Measurements from ENCODE around the gene THSD7A.

Gene THSD7A

DNA sequence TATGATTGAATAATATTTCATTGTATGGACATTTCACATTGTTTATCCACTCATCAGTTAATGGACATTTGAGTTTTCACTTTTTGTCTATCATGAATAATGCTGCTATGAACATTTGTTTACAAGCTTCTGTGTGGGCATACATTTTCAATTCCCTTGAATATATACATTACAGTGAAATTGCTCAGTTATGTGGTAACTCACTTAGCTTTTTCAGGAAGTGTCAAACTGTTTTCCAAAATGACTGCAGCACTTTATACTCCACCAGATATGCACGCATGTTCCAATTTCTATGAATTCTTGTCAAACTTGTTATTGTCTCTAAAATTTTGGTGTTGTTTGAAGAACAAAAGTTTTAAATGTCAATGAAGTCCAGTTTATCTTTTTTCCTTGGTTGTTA lies 401.2 kb downstream of the THSD7A start:
- Mint-ChIP-seq H3K27ac (ENCODE audit: low read depth) (no peak overlapping the region), H3K9me3 (peaks cover 6% of the 10 kb centered on the region), H3K27me3 (no peaks in the 10 kb centered on the region), H3K4me1 (no peaks in the 10 kb centered on the region), H3K4me3 (no peak overlapping the region), H3K36me3 (ENCODE audit: insufficient read depth) (no peaks in the 10 kb centered on the region)
- DNase-seq (ENCODE audit: low spot score in 2 of 2): no peak
- no peak for ATAC-seq (replicated peaks; ENCODE audit: extremely low read depth, poor library complexity, severe bottlenecking)

DNA sequence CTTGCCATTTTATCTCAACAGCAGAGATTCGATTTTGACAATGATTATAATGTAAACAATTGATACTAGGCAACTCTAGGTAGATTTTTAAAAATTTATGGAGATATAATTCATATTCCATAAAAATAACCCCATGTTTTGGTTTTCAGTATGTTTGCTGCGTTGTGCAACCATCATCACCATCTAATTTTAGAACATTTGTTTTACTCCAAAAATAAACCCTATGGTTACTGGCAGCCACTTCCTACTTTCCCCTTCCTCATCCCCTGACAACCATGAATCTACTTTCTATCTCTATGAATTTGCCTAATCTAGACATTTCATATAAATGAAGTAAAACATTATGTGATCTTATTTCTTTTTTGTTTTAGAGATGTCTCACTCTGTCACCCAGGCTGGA lies 401.9 kb downstream of the THSD7A start:
- ATAC-seq (replicated peaks; ENCODE audit: extremely low read depth, poor library complexity, severe bottlenecking): no peak
- no peak for DNase-seq (ENCODE audit: low spot score in 2 of 2)
- H3K4me1 Mint-ChIP-seq: no peaks in the 10 kb centered on the region
- no peak overlapping the region for H3K4me3 Mint-ChIP-seq
- no peak overlapping the region for H3K27ac Mint-ChIP-seq (ENCODE audit: low read depth)
- H3K36me3 Mint-ChIP-seq (ENCODE audit: insufficient read depth): no peaks in the 10 kb centered on the region
- H3K9me3 Mint-ChIP-seq: peaks cover 2% of the 10 kb centered on the region
- no peaks in the 10 kb centered on the region for H3K27me3 Mint-ChIP-seq

DNA sequence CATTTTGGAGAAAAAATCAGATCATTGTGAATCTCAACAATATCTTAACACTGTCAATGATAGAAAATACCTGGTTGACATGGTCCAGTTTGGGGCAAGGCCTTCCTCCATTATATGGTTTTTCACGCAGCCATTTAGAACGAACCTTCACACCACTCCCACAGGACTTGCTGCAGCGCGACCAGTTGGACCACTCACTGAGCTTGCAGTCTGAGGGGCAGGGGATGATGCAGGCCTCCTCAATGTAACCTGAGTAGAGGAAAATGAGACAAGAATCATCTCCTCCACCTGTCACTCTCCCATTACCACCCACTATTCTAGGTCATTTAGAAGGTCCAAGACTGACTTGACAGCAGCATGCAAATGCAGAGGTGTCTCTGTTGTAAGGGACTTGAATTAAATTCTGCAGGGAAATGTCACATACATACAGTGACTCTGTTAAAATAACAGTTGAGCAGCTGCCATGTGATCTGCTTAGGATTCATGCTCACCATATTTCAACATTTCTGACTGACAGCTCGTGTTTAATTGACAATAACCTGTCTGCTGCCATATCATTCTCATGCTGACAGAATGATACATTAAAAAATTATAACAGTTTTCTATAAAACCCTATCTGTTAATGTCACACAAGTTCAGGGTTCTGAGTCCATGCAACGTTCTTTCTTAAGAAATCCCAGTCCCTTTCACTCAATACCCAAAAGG lies 403.0 kb downstream of the THSD7A start:
- H3K27ac Mint-ChIP-seq (ENCODE audit: low read depth): no peak overlapping the region
- no peaks in the 10 kb centered on the region for H3K27me3 Mint-ChIP-seq
- no peaks in the 10 kb centered on the region for H3K36me3 Mint-ChIP-seq (ENCODE audit: insufficient read depth)
- H3K4me1 Mint-ChIP-seq: no peaks in the 10 kb centered on the region
- ATAC-seq (replicated peaks; ENCODE audit: extremely low read depth, poor library complexity, severe bottlenecking) (no peak), DNase-seq (ENCODE audit: low spot score in 2 of 2) (no peak)
- no peak overlapping the region for H3K4me3 Mint-ChIP-seq
- H3K9me3 Mint-ChIP-seq: no peaks in the 10 kb centered on the region

DNA sequence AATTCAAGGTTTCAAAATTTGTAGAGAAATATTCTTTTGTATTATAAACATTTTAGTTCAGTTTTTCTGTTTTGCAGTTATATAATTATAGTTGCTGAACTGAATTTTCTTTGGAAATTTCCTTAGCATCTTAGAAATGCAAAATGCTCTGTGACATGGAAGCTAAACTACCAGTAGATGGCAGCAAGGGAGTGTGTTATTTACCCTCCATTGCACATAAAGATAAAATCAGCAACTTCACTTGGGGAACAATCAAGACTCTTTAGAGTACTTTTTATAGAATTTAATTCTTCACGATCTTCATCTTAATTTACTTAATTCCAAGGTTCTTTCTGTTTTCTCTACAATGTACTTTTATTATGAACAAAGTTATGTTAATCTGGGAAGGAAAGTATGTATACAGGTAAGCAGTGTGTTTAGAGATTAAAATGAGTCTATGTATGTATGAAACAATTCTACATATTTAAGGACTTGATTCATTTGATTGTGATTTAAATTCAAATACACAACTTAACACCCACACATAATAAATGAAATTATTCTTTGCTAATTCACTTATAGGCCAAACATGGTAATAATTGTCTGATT lies 404.2 kb downstream of the THSD7A start:
- Mint-ChIP-seq H3K27me3 (no peaks in the 10 kb centered on the region), H3K9me3 (no peaks in the 10 kb centered on the region), H3K36me3 (ENCODE audit: insufficient read depth) (no peaks in the 10 kb centered on the region), H3K27ac (ENCODE audit: low read depth) (no peak overlapping the region), H3K4me1 (no peaks in the 10 kb centered on the region), H3K4me3 (no peak overlapping the region)
- ATAC-seq (replicated peaks; ENCODE audit: extremely low read depth, poor library complexity, severe bottlenecking): no peak
- no peak for DNase-seq (ENCODE audit: low spot score in 2 of 2)

DNA sequence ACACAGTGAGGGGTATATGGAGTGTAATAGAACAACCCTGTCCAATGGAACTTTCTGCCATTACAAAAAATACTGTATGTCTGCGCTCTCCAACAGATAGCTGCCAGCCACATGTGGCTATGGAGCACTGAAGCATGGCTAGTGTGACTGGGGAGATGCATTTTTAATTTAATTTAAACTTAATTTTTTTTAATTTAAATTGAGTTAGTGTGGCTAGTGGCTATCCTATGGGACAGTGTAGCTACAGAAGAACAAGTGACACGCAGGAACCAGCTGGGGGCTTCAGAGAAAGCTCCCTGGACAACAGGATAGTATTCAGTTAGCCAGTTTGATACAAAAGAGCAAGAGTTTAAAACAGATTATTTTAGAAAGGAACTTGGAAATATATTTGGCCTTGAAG lies 408.0 kb downstream of the THSD7A start:
- no peak overlapping the region for H3K27ac Mint-ChIP-seq (ENCODE audit: low read depth)
- H3K9me3 Mint-ChIP-seq: peaks cover 8% of the 10 kb centered on the region
- H3K36me3 Mint-ChIP-seq (ENCODE audit: insufficient read depth): no peaks in the 10 kb centered on the region
- H3K27me3 Mint-ChIP-seq: no peaks in the 10 kb centered on the region
- DNase-seq (ENCODE audit: low spot score in 2 of 2) (no peak), ATAC-seq (replicated peaks; ENCODE audit: extremely low read depth, poor library complexity, severe bottlenecking) (no peak)
- H3K4me1 Mint-ChIP-seq: no peaks in the 10 kb centered on the region
- H3K4me3 Mint-ChIP-seq: no peak overlapping the region

DNA sequence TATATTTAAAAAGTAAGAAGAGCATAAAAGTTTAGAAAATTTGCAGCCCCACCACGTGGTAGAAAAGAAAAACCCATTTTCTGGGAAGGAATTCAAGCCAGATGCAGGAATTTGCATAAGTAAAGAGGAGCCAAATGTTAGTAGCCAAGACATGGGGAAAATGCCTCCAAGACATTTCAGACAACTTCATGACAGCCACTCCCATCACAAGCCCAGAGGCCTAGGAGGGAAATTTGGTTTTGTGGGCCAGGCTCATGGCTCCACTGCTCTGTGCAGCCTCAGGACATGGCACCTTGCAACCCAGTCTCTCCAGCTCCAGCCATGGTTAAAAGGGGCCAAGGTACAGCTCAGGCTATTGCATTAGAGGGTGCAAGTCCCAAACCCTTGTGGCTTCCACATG lies 411.9 kb downstream of the THSD7A start:
- Mint-ChIP-seq H3K36me3 (ENCODE audit: insufficient read depth) (no peaks in the 10 kb centered on the region), H3K4me3 (no peak overlapping the region), H3K27ac (ENCODE audit: low read depth) (no peak overlapping the region), H3K4me1 (no peaks in the 10 kb centered on the region), H3K9me3 (peaks cover 8% of the 10 kb centered on the region), H3K27me3 (no peaks in the 10 kb centered on the region)
- ATAC-seq (replicated peaks; ENCODE audit: extremely low read depth, poor library complexity, severe bottlenecking): no peak
- DNase-seq (ENCODE audit: low spot score in 2 of 2): no peak

DNA sequence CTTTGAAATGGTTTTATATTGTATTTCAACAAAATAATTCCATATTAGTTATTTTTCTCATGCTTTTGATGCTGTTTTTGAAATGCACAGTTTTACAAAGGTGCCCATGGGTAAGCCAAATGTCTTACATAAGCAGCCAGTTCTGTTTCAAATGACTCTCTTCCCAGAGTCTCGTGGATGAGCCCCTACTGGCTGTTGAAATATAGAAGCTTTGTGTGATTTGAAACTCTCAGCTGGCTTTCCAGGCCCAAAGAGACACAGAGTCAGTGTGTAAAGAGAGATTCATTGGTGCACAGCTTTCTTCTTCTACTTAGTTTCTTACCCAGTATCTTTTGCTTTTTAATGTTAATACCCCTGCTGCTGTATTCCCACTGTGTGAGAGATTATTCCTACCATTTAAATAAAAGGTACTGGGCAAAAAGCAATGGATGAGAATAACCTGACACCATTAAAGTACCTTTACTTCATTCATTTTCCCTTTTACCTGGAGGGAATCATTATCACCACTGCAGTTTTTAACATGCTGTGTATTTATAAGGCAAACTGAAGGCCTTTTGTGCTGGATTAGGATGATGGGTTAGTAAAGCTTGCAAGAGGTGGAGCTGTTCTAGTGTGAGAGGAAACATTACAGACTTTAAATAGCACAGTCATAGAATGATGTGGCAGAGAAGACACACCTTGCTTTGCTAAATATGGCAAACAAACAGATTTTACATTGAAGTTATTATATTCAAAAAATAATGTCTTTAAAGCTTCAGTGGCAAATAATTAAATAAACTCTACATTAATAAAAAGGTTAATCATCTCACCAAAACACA lies 415.1 kb downstream of the THSD7A start:
- H3K4me1 Mint-ChIP-seq: no peaks in the 10 kb centered on the region
- no peak for ATAC-seq (replicated peaks; ENCODE audit: extremely low read depth, poor library complexity, severe bottlenecking)
- peaks cover 15% of the 10 kb centered on the region for H3K9me3 Mint-ChIP-seq
- H3K4me3 Mint-ChIP-seq: no peak overlapping the region
- H3K27ac Mint-ChIP-seq (ENCODE audit: low read depth): no peak overlapping the region
- DNase-seq (ENCODE audit: low spot score in 2 of 2): no peak
- H3K27me3 Mint-ChIP-seq: no peaks in the 10 kb centered on the region
- H3K36me3 Mint-ChIP-seq (ENCODE audit: insufficient read depth): no peaks in the 10 kb centered on the region

DNA sequence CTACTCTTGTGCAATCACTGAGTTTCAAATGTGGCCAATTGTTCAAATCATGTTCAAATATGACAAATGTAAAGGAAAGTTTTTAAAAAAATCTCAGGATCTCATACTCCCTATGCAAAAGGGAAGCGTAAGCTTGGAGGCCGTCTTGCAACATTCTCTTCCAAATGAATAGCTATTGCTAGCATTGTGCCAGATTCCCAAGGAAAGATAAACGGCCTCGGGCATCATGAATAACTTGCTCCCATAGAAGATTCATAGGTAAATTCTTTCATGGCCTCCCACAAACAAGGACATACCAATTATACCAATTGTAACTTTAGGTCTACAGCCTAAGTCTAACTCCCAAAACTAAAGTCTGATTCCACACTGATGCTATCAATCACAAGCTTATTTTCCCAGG lies 416.9 kb downstream of the THSD7A start:
- DNase-seq (ENCODE audit: low spot score in 2 of 2) (no peak), ATAC-seq (replicated peaks; ENCODE audit: extremely low read depth, poor library complexity, severe bottlenecking) (no peak)
- Mint-ChIP-seq H3K27me3 (no peaks in the 10 kb centered on the region), H3K4me1 (no peaks in the 10 kb centered on the region), H3K36me3 (ENCODE audit: insufficient read depth) (no peaks in the 10 kb centered on the region), H3K27ac (ENCODE audit: low read depth) (no peak overlapping the region), H3K4me3 (no peak overlapping the region), H3K9me3 (peaks cover 7% of the 10 kb centered on the region)

DNA sequence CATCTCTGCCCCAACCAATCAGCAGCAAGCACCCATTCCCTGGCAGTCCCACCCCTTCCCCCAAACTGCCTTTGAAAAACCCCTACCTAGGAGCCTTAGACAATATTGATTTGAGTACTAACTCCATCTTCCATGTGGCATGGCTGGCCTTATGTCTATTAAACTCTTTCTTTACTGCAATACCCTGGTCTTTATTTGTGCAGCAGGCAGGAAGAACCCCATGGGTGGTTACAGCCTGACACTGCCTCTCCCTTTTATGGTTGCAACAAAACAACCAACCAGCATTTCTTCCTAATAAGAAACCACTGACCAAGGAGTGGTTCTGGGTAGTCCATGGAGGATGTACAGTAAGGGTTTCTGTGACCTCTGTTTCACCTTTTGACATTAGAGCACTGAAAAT lies 418.1 kb downstream of the THSD7A start:
- H3K4me3 Mint-ChIP-seq: no peak overlapping the region
- H3K27me3 Mint-ChIP-seq: no peaks in the 10 kb centered on the region
- ATAC-seq (replicated peaks; ENCODE audit: extremely low read depth, poor library complexity, severe bottlenecking) (no peak), DNase-seq (ENCODE audit: low spot score in 2 of 2) (no peak)
- no peak overlapping the region for H3K27ac Mint-ChIP-seq (ENCODE audit: low read depth)
- H3K36me3 Mint-ChIP-seq (ENCODE audit: insufficient read depth): no peaks in the 10 kb centered on the region
- H3K9me3 Mint-ChIP-seq: peaks cover 7% of the 10 kb centered on the region
- H3K4me1 Mint-ChIP-seq: no peaks in the 10 kb centered on the region

DNA sequence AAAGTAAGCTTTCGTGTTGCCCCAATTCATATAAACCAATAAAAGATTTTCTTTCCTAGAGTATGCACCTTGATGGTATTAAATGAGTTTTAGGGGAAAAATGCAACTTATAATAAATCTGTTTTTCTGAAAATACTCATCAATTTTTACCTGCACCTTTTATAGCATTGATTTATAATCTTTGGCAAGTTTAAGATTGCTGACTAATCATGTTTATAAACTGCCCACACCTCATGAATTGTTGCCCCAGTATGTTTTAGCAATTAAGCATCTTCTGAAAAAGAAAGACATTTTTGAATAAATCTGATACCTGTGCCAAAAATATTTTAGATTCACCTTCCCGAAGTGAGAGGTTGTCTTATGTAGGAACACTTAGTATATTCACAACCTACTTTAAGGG lies 420.0 kb downstream of the THSD7A start:
- H3K4me3 Mint-ChIP-seq: no peak overlapping the region
- DNase-seq (ENCODE audit: low spot score in 2 of 2): no peak
- no peak for ATAC-seq (replicated peaks; ENCODE audit: extremely low read depth, poor library complexity, severe bottlenecking)
- H3K9me3 Mint-ChIP-seq: peaks cover 7% of the 10 kb centered on the region
- no peaks in the 10 kb centered on the region for H3K4me1 Mint-ChIP-seq
- H3K36me3 Mint-ChIP-seq (ENCODE audit: insufficient read depth): no peaks in the 10 kb centered on the region
- H3K27ac Mint-ChIP-seq (ENCODE audit: low read depth): no peak overlapping the region
- H3K27me3 Mint-ChIP-seq: no peaks in the 10 kb centered on the region

DNA sequence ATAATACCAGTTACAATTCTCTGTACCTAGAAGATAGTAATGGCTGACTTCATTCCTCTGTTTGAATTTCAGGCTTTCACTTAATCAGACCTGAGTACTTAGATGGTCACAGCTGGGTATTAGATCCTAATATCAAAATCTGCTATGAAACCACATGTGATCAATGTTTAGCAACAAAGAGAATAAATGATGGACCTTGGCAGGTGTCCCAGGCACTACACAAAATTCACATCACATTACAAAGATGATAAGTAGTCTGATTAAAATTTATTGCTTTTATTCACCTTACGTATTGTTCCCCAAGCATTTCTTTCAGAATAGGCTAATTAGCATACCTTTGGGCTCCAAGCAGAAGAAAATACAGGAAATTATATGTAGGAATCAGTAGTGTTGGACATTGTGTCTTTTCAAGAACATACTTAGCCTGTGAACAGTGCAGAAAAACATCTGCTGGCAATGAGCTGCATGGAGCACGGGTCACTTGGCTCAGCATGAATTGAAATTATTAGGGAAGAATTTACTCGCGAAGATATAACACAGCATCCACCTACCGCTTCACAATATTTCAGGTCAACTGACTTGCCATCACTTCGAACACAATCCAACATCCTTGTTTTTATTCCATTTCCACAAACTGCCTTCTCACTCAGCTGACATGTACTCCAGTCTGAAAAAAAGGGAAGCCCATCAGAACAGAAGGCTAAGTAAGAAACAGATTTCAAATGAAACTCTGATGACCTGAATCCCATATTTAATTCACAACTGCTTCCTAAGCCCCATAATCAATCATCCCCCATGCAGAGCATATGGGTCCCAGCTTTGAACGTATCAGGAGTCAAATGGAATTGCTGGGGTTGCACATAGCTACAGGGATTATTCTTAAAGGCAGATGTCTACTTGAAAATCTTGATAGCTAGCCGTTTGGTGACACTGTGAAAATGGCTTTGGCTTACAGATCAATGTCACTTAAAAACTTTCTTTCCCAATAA lies 421.0 kb downstream of the THSD7A start:
- ATAC-seq (replicated peaks; ENCODE audit: extremely low read depth, poor library complexity, severe bottlenecking): no peak
- no peak for DNase-seq (ENCODE audit: low spot score in 2 of 2)
- H3K9me3 Mint-ChIP-seq: peaks cover 7% of the 10 kb centered on the region
- no peaks in the 10 kb centered on the region for H3K36me3 Mint-ChIP-seq (ENCODE audit: insufficient read depth)
- H3K27me3 Mint-ChIP-seq: no peaks in the 10 kb centered on the region
- no peak overlapping the region for H3K4me3 Mint-ChIP-seq
- no peaks in the 10 kb centered on the region for H3K4me1 Mint-ChIP-seq
- no peak overlapping the region for H3K27ac Mint-ChIP-seq (ENCODE audit: low read depth)

DNA sequence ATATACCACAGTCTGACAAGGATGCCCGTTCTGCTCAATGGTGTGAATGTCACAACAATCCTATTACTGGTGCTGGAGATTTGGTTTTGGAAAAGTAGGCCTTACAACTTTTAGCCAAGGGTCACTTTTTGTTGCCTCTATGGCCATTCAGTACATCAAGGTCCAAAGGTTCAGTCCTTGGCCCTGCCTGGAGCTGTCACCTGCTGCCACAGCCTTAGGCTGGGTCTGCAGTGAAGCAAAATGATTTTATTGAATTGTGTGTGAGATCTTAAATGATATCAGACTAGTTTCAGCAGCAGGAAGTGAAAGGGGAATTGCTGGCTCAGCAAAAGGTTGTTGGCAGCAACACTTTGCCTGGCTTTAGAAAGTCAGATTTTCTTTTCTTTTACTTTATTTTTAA lies 427.6 kb downstream of the THSD7A start:
- no peaks in the 10 kb centered on the region for H3K36me3 Mint-ChIP-seq (ENCODE audit: insufficient read depth)
- DNase-seq (ENCODE audit: low spot score in 2 of 2): no peak
- H3K27me3 Mint-ChIP-seq: no peaks in the 10 kb centered on the region
- no peaks in the 10 kb centered on the region for H3K4me1 Mint-ChIP-seq
- no peak overlapping the region for H3K27ac Mint-ChIP-seq (ENCODE audit: low read depth)
- no peak for ATAC-seq (replicated peaks; ENCODE audit: extremely low read depth, poor library complexity, severe bottlenecking)
- no peaks in the 10 kb centered on the region for H3K9me3 Mint-ChIP-seq
- no peak overlapping the region for H3K4me3 Mint-ChIP-seq
